ENCODE measurements around the gene RHOXF2B. TPM values are rescaled to one million over a fixed set of nuclear protein-coding genes. Genes with fewer than 3 reads are reported as not detected.
"Not testable (repeated sequence)": the region's sequence is repeated elsewhere in the genome, so short reads cannot be mapped to it uniquely, and the experiment has no call there.

The RHOXF2B gene
- polyA plus RNA-seq (not detected in 2 replicates), polyA minus RNA-seq (not detected in 2 replicates)

- not testable (repeated sequence) for H3K9ac ChIP-seq (ENCODE audit: low read length); H3K36me3 ChIP-seq (ENCODE audit: insufficient read depth, low read length); H3K27ac ChIP-seq (ENCODE audit: low read length); H3K27me3 ChIP-seq (ENCODE audit: insufficient read depth, low read depth, low read length); H3K9me3 ChIP-seq (ENCODE audit: low read length); H4K20me1 ChIP-seq (ENCODE audit: insufficient read depth); H3K4me2 ChIP-seq (ENCODE audit: low read length); H3F3A ChIP-seq (ENCODE audit: insufficient read depth, low read length, poor library complexity, severe bottlenecking); H3K79me2 ChIP-seq (replicated peaks; ENCODE audit: insufficient read depth, low read length); H2AFZ ChIP-seq (ENCODE audit: low read depth, low read length); H3K9me2 ChIP-seq (ENCODE audit: insufficient read depth, low read length); H3K4me3 ChIP-seq (ENCODE audit: low read length)
These were observed at the start of gene RHOXF2B for GRCh38 chrX:120077590-120077989. TSS of gene RHOXF2B (minus strand) at chrX:120077690. CDS start at chrX:120077552, 138 bp downstream.

DNA sequence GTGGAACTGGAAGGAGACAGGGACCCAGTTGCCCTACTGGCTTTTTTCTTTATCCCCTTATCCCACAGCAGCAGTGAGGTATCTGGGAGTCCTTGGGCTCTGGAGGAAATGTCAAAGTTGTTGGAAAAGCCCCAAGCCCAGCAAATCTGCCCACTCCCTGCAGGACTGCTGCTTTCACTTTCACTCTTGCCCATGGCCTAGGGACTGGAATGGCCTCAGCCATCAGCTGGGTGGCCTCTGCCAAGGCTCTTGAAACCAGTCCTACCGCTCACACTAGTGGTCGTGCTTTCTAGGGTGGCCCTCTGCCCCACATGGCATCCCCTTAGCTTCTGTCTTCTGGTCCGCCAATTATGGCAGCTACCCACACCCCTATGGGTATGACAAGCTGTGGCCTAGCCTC is 48.0 kb upstream of the RHOXF2B start:
- no peak overlapping the region for H3K4me2 ChIP-seq (ENCODE audit: low read length)

More for the DNA sequence above, 48.0 kb upstream of the RHOXF2B start:
- H3K9ac ChIP-seq (ENCODE audit: low read length) = no peak overlapping the region
- no peak for TF ChIP-seq TAF1 (IDR thresholded peaks at IDR 0.05; ENCODE audit: low read depth)
- TF ChIP-seq POLR2AphosphoS5 (IDR thresholded peaks at IDR 0.05) = no peak
- no peak for TF ChIP-seq MXI1 (conservative IDR thresholded peaks at IDR 0.05; ENCODE audit: poor library complexity, severe bottlenecking)
- no peak for TF ChIP-seq RAD21 (conservative IDR thresholded peaks at IDR 0.05)
- TF ChIP-seq REST (IDR thresholded peaks at IDR 0.05; ENCODE audit: borderline replicate concordance) = no peak
- TF ChIP-seq CTCF (IDR thresholded peaks at IDR 0.05; ENCODE audit: poor library complexity, severe bottlenecking) = no peak
- no peak for TF ChIP-seq EZH2 (IDR thresholded peaks at IDR 0.05; ENCODE audit: borderline replicate concordance, insufficient read depth, low read length, poor library complexity, severe bottlenecking)
- H2AFZ ChIP-seq (ENCODE audit: low read depth, low read length) = no peak overlapping the region
- H3F3A ChIP-seq (ENCODE audit: insufficient read depth, low read length, poor library complexity, severe bottlenecking) = no peaks in the 10 kb centered on the region
- H3K36me3 ChIP-seq (ENCODE audit: insufficient read depth, low read length) = no peaks in the 10 kb centered on the region
- no peaks in the 10 kb centered on the region for H4K20me1 ChIP-seq (ENCODE audit: insufficient read depth)
- H3K4me3 ChIP-seq (ENCODE audit: low read length) = no peak overlapping the region
- H3K9me3 ChIP-seq (ENCODE audit: low read length) = no peaks in the 10 kb centered on the region
- H3K79me2 ChIP-seq (replicated peaks; ENCODE audit: insufficient read depth, low read length) = no peaks in the 10 kb centered on the region
- no peak overlapping the region for H3K27ac ChIP-seq (ENCODE audit: low read length)
- no peaks in the 10 kb centered on the region for H3K27me3 ChIP-seq (ENCODE audit: insufficient read depth, low read depth, low read length)
- no peaks in the 10 kb centered on the region for H3K9me2 ChIP-seq (ENCODE audit: insufficient read depth, low read length)

Measured in neural cell (in vitro differentiated cells).